ENCODE results near the gene HOXC6.

- TF ChIP-seq CTCF (IDR thresholded peaks at IDR 0.05): no peak
- TF ChIP-seq POLR2A (IDR thresholded peaks at IDR 0.05): no peak
Measured at GRCh38 chr12:54035568-54036264, 7.5 kb downstream of the HOXC6 start.

Measured in esophagus squamous epithelium (tissue), 4 donors.